Measurements from ENCODE around the gene KCNS3.
"Not testable (repeated sequence)": the region's sequence is repeated elsewhere in the genome, so short reads cannot be mapped to it uniquely, and the experiment has no call there.

KCNS3 gene

DNA sequence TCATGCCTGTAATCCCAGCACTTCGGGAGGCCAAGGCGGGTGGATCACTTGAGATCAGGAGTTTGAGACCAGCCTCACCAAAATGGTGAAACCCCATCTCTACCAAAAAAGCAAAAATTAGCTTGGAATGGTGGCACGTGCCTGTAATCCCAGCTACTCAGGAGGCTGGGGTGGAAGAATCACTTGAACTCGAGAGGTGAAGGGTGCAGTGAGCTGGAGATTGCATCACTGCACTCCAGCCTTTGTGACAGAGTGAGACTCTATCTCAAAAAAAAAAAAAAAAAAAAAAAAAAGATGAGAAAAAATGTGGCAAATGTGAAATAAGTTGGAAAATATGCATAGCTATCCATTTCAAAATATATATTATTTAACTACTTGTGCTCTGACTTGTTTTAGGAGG is 65.0 kb downstream of the KCNS3 start:
- DNase-seq (ENCODE audit: low read depth in 2 of 2): no peak

DNA sequence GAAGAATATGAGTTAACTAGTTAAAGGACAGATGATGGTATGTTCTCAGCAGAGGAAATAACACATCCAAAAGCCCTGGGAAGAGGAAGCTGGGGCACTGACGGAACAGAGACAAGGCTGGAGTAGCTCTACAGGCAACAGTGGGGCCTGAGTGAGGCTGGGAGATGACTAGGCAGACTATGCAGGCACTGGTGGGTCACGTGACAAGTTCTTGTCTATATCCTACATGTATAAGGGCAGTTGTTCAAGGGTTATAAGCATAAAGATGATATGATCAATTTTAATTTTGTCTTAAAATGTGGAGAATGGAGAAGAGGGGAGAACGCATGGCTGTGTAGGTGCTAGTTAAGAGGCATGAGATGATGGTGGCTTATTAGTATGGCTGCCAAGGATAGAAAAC is 68.6 kb downstream of the KCNS3 start:
- DNase-seq (ENCODE audit: low read depth in 2 of 2): no peak

DNA sequence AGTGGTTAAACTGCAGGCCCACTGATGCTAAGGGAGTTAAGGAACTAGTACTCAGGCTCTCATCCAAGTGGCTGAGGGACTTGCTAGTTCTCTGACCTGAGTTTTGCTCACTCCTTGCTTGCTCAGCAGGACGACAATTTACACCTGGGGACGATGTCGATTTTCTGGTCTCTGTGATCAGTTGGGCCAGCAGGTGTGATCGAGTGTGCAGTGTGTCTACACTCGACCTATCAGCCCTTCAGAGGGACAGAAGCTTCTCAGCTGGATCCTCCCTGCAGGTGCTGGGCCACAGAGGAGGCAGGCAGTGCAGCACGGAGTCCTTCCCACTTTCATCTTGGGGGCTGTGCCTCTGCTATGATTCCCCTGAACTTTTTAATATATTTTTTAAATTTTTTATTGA is 71.5 kb downstream of the KCNS3 start:
- DNase-seq (ENCODE audit: low read depth in 2 of 2): no peak

DNA sequence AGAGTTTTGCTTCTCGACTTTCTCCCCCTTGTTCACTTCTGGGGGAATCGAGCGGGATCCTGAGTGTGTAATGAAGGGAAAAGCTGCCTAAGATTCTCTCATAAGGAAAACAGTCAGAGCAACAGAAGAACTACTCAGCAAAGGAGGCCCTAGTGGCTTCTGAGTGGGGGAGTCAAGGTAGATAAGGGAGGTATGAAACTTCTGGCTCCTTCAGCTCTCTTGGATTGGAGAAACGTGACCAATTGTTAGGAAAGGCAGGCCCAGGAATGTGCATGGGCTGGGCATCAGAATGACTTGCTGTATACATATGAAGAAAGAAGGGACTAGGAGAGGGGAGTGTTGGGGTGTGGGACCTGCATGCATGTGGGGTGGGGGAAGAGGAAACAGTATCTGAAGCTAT is 73.1 kb downstream of the KCNS3 start:
- DNase-seq (ENCODE audit: low read depth in 2 of 2): no peak

DNA sequence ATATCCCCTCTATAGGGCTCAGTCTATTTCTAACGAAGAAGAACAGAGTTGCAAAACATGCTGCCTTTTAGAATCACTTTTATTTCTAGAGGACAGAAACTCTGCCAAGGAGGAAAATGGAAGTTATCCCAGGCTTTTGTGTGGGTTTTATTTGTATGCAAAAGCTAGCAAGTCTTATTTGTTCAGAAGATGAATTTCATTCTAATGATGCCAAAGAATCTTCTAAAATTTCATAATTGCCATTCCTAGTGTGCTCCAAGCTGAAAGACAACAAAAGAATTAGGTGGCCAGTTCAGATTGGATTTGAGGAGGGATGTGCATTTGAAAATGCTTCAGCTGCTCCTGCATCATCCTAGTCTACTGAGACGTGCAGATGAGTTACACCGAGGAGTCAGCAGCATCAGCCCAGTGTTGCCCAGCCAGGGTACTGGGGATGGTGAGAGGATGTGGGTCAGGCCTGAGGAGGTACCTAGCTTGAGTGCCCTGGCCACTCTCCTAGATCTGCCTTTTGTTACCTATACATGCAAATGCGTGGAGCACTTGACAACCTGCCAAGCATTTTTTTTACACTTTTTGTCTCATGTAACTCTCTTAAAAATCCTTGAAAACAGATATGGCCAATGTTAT is 80.1 kb downstream of the KCNS3 start:
- DNase-seq (ENCODE audit: low read depth in 2 of 2): no peak

DNA sequence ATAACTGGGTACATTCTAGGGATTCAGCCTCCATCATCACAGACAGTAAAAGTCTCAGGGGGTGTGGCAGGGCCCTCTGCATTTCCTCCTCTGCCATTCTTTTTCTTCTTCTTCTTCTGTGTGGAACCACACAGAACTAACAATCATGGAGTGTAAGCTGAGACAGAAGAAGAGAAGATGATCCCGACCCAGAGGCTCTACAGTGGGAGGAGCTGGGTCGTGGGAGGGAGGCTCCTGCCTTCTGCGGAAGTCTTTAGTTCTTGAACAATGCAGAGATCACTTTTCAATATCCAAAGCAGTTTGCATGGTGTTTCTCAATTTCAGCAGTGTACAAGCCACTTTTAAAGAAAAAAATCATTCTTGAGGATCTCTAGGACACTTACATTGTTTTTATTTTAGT is 80.9 kb downstream of the KCNS3 start:
- no peak for DNase-seq (ENCODE audit: low read depth in 2 of 2)

DNA sequence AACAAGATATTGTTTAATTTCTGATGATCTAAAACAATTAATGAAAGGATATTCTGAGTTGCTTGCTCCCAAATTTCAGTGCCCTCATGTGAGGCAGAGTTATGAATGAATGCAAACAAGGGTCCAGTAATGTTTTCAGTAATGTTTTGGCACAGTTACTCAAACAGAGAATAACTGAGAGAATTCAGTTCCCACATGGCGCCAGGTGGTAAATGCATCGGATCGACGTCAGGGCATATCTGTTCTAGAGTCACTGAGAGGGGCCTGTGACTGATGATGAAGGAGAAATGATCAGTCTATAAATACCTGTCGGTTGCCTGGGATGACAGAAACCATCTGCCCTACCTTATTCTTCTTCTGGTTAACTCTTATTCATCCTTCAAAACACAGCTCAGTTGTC is 81.4 kb downstream of the KCNS3 start:
- DNase-seq (ENCODE audit: low read depth in 2 of 2): no peak

DNA sequence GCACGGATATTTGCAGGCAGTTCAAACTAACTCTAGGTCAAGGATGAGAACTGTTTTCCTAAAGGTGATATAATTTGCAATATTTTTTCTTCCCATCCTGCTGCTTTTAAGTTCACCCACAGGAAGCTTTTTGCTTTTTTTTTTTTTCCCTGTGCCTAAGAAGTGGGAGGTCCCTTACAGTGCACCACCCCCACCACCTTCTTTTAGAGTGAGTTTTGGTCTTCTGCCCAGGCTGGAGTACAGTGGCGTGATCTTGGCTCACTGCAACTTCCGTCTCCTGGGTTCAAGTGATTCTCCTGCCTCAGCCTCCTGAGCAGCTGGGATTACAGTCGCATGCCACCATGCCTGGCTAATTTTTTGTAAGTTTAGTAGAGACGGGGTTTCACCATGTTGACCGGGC is 82.5 kb downstream of the KCNS3 start:
- no peak for DNase-seq (ENCODE audit: low read depth in 2 of 2)

DNA sequence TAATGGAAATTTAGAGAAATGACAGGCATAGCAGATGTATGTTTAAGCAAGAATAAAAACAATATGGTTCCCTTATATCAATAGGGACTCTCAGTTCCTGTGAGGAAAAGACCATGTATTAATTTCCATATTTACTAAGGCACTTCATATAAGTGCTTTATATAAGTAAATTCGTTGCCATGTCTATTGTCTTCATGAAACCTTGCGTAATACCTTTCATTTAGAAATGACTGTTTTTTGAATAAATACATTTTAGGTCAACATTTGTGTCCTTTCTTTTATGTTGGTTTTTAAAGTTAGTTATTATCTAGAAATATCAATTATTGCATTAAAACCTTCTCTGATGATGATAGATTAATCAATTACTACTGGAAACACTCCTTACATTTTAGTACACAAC is 83.3 kb downstream of the KCNS3 start:
- no peak for DNase-seq (ENCODE audit: low read depth in 2 of 2)

DNA sequence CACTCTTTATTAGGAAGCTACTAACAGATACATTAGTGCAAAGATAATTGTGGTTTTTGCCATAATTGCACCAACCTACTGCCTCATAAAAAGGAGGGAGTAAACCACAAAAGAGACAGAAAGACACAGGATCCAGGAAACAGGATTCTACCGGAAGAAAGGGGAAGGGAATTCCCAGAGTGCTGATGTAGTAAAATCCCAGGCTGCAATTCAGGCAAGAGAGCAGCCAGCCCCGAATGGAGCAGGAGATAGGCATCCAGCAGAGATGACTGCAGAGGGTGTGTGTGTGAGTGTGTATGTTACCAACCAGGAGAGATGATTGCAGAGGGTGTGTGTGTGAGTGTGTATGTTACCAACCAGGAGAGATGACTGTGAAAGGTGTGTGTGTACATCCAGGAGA is 84.4 kb downstream of the KCNS3 start:
- DNase-seq (ENCODE audit: low read depth in 2 of 2): peak in 1 of 2 experiments; percentile 12

DNA sequence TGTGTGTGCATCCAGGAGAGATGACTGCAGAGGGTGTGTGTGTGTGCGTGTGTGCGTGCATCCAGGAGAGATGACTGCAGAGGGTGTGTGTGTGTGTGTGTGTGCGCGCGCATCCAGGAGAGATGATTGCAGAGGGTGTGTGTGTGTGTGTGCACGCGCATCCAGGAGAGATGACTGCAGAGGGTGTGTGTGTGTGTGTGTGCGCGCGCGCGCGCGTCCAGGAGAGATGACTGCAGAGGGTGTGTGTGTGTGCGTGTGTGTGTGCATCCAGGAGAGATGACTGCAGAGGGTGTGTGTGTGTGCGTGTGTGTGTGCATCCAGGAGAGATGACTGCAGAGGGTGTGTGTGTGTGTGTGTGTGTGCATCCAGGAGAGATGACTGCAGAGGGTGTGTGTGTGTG is 85.1 kb downstream of the KCNS3 start:
- not testable (repeated sequence) for DNase-seq (ENCODE audit: low read depth in 2 of 2)

DNA sequence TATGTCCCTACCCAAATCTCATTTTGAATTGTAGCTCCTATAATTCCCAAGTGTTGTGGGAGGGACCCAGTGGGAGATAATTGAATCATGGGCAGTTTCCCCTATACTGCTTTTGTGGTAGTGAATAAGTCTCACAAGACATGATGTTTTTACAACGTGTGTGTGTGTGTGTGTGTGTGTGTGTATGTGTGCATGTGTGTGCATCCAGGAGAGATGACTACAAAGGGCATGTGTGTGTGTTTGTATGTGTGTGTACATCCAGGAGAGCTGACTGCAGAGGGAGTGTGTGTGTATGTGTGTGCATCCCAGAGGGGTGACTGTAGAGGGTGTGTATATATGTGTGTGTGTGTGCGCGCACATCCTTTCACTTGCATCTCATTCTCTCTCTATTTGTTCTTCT is 86.7 kb downstream of the KCNS3 start:
- no peak for DNase-seq (ENCODE audit: low read depth in 2 of 2)

DNA sequence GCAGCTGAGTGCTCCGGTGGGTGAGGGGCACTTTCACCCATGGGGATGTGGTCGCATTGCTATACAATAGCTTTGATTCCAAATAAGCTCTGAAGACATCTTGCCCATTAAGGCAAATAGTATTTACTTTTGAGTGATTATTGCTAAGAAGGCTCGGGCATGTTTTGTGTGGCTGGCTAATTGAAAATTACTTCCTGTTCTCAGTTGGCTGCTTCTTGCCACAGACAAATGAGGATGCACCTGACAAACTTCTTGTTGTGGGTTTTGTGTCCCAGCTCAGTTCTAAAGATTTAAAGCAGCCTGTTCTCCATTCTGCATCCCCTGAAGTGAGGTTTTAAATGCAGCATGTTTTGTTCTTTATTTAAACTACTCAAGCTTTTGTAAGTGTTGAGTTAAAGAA is 88.3 kb downstream of the KCNS3 start:
- DNase-seq (ENCODE audit: low read depth in 2 of 2): no peak

DNA sequence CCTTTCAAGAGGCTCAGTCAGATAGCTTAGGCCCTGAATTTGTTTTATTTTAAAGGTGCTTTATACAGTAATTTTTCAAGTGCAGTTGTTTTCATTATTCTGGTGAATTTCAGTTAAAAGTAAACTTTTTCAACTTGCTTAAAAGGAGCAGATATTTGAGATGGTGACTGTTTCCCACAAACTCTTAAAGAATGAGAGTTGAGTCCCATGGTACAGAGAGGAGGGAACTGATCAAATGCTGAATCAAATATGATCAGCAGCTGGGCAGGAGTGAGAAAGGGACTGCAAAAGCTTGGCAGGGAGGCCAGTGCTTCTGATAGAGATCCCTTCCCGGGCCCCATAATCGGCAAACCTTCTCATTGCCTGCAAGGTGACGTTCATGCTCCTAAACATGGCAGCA is 91.2 kb downstream of the KCNS3 start:
- no peak for DNase-seq (ENCODE audit: low read depth in 2 of 2)

DNA sequence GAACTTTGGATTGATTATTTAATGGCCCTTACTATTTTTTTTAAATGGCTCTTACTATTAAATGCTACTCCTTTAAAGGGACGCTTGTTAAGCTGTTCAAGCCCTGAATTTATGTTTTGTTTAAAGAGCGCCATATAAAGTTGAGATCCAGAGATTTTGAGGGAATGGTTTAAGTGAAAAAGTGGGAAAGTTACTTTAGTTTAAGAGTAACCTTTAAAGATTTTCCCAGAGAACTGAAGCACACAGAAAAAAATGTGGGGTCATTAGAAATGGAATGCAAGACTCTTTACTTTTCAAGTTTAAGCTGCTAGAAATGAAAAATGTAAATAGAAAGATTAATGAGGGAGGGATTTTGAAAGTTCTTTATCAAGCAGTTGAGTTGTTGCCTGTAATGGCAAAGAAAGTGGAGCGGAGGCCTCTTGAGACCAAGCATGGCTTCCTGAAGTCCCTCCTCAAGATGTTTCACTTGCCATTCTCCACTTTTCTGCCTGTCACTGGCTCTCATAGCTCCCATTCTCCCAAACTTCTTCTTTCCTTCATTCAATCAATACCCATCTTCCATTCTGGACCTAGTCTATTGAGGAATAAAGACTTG is 93.2 kb downstream of the KCNS3 start:
- no peak for DNase-seq (ENCODE audit: low read depth in 2 of 2)

DNA sequence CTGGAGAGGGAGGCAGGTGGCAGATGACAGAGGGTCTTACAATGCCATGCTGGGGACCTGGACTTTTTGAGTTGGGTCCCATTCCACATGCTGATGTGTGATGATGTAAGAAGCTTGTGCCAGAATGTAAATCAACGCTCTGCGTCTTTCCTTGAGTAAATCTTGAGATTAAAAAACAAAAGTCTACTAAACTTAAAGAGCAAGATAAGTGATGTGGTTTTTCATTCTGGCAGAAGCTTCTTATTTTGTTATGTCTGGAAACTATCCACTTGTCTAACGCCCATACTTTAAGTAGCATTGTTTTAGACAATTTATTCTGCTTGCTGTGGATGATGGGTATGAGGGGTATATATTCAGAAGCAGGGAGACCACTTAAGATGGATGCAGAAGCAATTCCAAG is 94.5 kb downstream of the KCNS3 start:
- DNase-seq (ENCODE audit: low read depth in 2 of 2): no peak

DNA sequence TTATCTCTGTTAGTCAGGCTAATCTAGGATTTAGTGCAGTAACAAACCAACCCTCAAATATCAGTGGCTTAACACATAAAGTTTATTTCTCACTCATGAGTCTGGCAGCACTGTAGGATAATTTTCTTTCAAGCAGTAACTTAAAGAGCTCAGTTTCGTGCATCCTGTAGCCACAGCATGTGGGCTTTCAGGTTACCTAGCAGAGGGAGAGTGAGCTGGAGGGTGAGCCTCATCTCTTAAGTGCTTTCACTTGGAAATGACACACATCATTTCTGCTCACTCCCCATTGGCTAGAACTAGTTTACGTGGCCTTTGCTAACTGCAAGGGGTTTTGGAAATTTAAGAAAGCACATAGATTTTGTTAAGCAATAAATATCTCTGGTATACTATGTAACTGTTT is 96.9 kb downstream of the KCNS3 start:
- DNase-seq (ENCODE audit: low read depth in 2 of 2): no peak

DNA sequence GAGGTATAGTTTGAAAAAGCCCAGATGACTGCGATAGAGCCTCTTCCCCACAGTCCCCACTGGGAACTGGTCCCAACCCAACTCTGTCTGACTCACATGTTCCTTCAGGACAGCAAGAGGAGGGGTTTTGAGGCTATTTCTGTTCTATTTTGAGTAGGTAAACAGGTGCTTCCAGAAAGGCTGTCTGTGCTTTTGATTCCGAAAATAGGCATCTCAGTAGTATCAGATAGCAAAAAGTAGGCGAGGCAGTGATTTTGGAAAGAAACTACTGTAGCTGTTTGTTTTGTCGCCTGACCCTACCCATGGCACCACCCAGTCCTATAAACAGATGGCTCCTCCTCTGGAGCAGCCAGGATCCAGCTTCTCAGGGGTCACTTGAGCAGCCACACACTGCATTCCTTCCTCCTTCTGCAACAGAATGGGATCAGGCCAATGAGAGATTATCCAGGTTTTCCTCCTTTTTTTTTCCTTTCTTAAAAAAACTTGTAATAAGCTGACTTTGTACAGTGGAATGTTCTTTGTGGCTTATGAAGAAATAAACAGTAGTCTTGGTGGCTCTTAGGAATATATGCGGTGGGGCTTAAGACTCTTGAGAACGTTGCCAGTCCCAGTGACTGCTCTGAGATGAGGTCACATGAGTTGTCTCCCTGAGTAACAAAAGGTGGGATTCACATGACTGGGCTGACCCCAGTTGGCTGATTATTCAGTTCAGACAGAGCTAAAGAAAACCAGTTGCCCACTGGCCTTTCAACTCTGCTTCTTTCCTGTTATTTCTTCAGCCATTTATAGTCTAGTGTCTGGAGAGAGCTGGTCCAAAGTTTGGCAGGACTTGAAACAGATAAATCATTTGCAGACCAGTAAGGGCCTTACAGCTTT is 98.6 kb downstream of the KCNS3 start:
- peak; percentile 94 for DNase-seq (ENCODE audit: low read depth in 2 of 2)

DNA sequence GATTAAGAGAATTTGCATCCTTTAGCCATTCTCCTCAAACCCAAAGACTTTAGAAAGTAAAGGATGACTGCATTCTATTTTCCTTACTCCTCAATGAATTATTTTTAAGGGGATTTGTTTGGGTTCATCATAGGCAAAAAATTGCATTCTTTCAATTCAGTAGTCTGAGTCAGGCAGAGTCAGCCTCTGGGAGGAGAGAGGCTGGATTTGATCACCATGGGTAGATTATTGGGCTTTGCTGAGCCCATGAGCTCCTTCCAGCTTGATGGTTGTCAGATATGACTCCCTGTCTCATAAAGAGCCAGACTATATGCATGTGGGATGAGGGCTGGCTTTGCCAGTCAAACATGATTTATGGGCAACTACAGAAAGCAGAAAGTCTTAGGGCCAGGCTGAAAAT is 101.2 kb downstream of the KCNS3 start:
- DNase-seq (ENCODE audit: low read depth in 2 of 2): peak; percentile 59 to 60

DNA sequence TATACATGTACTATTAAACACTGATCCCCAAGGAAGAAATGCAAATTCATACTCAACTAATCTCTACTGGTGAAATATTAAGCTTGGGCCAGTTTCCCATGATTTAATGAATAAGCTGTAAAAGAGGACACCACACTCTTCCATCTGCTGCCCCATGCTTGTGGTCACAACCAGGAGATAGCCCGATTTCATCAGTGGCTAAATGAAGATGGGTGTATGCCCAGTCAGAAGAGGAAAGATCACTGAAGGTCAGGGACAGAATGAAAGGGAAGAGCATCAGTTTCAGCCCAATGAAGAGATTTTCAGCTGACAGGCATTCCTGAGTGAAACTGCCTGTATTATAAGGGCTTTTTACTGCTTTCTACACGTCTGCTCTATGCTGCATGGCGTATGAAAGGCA is 103.5 kb downstream of the KCNS3 start:
- no peak for DNase-seq (ENCODE audit: low read depth in 2 of 2)
